IPS-11a (cell line): ENCODE measurements around the gene DDI1.
"Not testable (repeated sequence)": the region's sequence is repeated elsewhere in the genome, so short reads cannot be mapped to it uniquely, and the experiment has no call there.

Source experiments
- H3K4me3 ChIP-seq: one replicate; pipeline ENCODE4 v1.5.1; 2013; ENCODE audit warnings: low read depth, low read length, control low read depth

The DDI1 gene

DNA sequence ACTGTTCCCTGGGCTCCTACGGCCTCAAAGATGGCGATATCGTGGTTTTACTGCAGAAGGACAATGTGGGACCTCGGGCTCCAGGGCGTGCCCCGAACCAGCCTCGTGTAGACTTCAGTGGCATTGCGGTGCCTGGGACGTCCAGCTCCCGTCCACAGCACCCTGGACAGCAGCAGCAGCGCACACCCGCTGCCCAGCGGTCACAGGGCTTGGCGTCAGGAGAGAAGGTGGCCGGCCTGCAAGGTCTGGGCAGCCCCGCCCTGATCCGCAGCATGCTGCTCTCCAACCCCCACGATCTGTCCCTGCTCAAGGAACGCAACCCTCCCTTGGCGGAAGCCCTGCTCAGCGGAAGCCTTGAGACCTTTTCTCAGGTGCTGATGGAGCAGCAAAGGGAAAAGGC lies 555 bp downstream of the DDI1 start:
- H3K4me3 ChIP-seq: no peak overlapping the region

DNA sequence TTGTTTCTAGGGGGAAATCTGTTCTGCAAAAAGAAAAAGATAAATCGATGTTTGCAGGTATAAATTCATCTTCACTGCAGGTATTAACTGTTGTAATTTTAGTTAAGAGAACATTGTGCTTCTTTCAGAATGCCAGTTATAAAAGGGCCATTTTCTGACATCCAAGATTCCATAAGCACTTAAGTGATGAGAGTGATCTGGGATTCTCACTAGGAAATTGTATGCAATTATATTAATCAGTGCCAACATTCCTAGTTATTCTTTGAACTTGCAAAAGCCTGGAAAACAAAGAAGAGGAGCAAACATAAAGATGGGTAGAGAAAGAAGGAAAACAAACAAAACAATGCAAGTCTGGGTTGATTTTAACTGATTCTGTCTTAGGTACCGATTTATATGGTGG lies 5.4 kb downstream of the DDI1 start:
- H3K4me3 ChIP-seq: no peak overlapping the region

DNA sequence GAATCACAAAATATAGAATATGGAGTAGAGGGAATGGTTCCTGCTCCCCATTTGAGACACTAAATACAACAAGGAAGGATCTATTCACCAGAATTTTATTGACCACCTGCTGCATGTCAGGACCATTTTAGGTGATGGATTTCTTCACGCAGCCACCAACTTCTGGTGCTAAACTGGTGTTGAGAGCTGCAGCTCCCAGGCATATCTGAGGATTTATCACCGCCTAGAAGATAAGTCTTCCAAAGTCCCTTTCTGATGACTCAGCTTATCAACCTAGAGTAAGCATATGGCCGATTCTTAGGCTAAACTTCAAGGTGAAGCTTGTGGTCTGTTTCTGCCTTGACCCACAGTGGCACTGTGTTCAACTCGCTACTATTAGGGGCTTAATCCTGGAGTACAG lies 6.7 kb downstream of the DDI1 start:
- H3K4me3 ChIP-seq: no peak overlapping the region

DNA sequence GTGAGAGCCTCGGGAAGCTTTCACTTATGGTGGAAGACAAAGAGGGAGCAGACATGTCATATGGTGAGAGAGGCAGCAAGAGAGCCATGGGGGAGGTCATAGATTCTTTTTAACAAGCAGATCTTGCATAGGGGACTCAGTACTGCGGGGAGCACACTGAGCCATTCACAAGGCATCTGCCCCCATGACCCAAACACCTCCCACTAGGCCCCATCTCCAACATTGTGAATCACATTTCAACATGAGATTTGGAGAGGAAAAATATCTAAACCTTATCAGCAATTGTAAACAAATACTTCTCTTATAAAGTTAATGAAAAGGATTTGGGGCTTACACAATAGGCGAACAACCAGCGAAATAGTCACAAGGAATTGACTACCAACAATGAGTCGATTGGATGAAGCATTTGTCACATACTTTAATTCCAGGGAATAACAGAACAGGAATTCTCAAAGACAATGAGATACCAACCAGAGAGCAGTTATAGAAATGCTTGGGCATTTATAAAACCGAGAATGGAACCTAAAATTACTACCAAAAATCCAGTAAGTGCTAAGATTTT lies 7.3 kb downstream of the DDI1 start:
- no peak overlapping the region for H3K4me3 ChIP-seq

DNA sequence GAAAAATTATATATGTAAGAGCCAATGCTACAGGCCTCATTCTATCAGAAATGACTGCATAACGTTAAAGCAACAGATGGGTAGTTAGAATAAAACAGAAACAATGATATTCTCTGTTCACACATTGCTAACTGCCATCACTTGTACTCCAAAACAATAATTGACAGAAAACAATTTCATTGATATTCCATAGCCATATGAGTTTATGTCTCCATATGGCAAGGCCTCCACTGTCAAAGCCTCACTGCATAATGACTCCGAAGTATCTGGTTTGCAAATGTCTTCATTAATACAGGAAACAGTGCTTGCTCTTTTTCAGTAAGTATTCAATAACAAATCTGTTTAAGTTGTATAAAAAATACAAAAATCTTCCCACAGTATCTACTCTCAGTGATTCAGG lies 9.9 kb downstream of the DDI1 start:
- no peak overlapping the region for H3K4me3 ChIP-seq

DNA sequence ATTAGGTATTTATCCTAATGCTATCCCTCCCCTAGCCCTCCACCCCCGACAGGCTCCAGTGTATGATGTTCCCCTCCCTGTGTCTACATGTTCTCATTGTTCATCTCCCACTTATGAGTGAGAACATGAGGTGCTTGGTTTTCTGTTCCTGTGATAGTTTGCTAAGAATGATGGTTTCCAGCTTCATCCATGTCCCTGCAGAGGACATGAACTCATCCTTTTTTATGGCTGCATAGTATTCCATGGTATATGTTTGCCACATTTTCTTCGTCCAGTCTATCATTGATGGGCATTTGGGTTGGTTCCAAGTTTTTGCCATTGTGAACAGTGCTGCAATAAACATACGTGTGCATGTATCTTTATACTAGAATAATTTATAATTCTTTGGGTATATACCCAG lies 10.4 kb downstream of the DDI1 start:
- not testable (repeated sequence) for H3K4me3 ChIP-seq

DNA sequence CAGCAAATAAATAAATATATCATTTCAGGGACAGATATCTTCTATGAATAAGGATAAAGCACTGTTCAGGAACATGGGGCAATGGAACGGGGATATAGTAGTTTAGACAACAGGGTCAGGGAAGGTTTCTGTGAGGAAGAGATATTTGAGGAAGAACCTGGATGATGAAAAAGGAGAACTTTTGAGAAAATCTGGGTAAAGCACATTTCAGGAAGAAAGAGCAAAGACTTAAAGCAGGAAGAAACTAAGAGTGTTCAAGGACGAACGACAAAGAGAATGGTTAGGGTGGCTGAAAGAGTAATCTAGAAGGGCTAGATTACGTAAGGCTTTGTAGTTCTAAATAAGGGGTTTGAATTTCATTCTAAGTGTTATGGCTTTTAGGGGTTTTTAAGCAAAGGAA lies 12.7 kb downstream of the DDI1 start:
- no peak overlapping the region for H3K4me3 ChIP-seq

DNA sequence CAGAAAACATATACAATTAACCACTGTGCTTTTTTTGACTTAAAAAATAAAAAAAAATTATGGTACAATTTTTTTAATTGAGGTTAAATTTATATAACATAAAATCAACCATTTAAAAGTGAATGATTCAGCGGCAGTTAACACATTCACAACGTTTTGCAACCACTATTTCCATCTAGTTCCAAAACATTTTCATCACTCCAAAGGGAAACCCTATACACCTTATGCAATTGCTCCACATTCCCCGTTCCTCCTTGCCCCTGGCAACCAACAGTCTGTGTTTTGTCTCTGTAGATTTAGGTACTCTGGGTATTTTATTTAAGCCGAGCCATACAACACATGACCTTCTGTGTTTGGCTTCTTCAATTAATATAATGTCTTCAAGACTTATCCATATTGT lies 15.3 kb downstream of the DDI1 start:
- H3K4me3 ChIP-seq: no peak overlapping the region

DNA sequence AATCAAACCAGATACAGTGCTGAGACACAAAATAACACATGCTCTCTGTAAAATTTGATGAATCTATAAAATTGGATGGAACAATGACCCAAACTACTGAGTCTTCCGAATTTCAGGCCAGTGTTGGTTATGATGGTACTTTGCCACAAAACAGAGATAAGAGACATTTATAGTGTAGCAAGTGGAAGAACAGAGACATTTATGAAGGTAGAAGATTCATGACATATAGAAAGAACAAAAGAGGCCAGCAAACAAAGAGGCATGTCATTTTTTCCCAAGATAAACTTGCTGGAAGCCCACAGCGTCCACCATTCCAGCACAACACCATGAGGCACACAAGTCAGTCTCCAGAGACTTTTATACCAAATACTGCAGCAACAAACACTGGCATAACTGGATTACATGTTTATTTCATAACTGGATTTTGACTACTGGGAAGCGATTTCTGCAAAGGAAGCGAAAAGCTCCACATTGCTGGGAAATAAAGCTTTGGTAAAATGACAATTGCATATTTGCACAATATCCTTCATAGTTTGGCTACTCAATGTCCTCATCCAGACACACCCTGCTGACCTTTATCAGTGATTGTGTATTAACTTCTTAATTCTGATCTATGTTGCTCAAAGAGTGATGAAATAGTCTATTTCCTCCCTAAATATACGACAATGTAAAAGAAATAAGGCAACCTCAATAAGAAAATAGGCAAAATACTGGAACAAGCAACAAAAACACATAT lies 17.5 kb downstream of the DDI1 start:
- H3K4me3 ChIP-seq: no peak overlapping the region

DNA sequence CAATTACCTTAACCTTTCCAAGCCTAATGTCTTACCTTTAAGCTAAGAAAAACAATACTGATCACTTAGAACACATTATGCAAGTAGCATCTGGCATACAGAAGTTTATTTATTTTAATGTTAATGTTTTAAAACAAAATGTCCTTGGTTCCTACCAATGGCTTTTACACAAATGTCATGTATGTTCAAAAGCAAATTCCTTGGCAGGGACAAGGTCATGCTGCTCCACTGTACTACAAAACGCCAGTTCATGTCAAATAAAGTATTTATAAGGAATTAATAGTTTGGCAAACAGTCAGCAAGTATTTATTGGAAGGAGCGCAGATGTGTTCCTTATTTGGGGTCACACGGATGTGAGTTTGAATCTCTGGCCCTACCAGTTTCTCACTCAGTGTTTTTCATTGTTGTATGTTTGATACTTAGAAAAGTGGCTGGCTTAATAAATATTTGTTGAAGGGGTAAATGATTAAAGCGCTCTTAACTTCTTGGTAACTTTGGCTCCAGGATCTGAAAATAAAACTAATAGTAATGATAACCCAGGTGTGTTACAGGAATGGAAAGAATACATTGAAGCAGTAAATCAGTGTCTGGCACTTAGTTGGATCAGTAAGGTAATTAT lies 18.6 kb downstream of the DDI1 start:
- H3K4me3 ChIP-seq: no peak overlapping the region

DNA sequence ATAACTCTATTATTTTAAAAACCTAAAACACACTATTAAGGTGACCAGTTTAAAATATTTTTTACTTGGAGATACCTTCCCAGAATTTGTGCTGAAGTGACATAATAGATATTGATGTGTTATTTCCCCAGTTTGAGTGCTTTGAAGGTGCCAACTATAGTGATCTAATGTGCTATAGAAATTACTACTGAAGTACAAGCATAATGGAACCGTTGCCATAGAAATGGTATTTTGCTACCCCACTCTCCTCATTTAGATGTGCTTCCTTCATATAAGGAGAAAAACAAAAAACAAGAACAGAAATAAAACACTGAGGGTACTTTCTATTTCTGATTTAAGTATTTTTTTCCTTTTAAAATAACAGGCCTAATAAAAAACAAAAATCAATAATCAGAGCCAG lies 19.2 kb downstream of the DDI1 start:
- H3K4me3 ChIP-seq: no peak overlapping the region

DNA sequence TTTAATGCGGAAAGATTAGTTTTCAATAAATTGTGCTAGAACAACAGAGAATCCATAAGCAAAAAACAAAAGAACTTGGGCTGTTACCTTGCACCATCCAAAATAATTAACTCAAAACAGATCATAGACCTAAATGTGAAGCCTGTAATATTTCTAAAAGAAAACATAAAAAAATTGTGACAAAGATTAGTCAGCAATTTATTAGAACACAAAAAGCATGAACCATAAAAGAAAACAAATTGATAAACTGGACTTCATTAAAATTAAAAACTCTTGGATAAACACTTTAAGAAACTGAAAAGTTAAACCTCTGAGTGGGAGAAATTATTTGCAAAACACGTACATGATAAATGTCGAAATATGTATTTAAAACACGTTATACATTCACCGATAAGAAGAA lies 21.5 kb downstream of the DDI1 start:
- no peak overlapping the region for H3K4me3 ChIP-seq

DNA sequence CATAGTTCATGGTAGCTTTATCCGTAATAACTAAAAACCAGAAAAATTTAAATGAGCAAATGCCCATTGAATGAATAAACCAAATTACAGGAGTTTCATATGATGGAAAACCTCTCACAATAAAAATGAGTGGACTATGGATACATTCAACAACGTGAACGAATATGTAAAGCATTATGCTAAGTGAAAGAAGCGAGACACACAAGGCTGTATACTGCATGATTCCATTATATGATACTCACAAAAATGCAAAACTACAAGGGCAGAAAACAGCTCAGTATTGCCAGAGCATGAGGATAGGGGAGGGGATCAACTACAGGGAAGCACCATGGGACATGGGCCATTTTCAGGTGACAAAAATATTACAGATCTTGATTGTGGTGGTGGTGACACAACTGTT lies 22.2 kb downstream of the DDI1 start:
- no peak overlapping the region for H3K4me3 ChIP-seq

DNA sequence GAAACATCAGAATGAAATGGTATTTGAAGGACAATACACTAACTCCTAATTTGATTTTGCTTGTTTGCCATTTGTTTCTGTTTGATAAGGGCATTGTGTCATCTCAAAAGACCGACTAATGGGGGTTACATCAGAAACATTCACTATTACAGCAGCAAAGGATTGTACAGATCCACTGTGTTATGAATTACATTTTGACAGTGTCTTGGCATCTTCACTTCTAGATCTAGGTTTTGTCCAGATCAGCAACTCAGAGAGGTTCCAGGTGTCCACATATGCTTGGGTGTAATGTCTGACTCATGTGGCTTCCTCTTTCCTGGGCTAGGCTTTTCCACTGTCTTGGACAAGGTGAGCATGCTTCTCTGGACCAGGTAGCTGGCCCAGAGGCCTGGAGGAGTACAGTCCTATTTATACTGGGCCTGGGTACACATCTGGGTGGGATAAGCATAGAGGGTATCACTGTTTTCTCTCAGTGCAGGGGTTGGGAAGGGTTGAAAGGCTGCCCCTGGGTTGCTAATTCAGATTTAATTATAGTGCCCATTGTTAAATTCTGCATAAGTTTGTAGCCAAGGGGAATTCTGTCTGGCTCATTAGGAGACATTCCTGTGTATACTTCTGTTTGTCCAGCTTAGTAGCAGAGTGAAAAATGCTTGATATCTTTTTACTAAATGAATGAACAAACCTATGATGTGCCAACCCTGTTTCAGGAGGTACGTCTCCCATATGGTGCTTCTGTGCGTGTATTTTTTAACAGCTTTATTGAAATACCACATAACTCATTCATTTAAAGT lies 23.8 kb downstream of the DDI1 start:
- no peak overlapping the region for H3K4me3 ChIP-seq

DNA sequence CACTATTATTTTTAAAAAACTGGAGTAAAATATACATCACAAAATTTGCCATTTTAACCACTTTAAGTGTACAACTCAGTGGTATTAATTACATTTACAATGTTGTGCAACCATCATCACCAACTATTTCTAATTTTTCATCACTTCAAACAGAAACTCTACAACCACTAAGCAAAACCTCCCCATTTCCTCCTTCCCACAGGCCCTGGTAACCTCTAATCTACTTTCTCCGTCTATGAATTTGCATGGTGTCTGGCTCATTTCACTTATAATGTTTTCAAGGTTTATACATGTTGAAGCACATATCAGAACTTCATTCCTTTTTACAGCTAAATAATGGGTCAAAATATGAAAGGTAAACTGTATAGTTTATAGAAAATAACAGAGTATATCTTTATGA lies 24.4 kb downstream of the DDI1 start:
- H3K4me3 ChIP-seq: no peak overlapping the region

DNA sequence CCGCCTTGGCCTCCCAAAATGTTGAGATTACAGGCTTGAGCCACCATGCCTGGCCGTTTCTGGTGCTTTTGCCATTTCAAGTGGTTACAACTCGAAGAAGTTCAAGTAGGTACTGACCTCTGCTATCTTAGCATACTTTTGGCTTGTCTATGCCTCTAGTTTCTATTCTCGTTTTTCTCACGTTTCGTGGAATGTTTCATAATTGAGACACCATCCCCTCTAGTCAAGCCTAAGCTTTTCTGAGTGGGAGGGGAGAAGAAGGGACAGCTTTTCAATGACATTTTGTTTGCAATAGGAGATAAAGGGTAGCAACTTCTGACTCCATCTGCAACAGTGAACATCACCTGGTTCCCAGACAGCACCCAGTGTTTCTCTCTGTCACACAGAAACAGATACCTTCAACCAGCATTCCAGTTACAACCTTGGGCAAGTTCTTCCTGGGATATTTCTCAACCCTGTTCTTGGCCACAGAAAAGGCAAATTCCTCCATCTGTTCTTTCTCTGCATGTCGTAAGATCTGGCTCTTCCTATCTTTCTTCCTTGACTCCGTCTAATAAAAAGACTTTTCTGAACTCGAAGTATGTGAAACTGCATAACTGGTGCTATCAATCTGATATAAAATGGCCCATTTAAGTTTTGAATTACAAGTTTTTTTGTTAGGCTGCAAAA lies 25.5 kb downstream of the DDI1 start:
- no peak overlapping the region for H3K4me3 ChIP-seq

DNA sequence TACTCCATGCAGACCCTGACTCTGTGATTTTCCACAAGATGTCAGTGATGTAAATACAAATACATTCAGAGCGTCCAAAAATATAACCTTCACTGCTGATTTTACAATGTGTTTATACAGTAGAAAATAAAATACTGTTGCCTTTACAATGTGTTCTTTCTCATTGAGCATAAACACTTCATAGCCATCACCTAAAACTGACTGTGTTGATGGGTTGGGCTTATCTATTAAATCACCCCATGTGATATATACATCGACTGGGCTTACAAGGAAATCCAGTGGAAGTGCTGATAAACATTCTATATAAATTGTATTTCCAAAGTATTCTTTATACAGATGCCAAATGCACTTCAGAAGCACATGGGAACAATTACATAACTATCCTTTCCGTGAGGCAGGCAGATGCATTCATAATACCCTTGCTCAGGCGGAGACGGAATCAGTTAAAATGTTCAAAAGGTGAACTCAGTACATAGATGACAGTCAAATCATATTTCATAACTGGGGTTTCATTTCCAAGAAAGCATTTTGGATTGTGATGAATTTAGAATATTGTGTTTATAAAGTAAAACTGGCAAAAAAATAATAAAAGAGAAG lies 27.7 kb downstream of the DDI1 start:
- H3K4me3 ChIP-seq: no peak overlapping the region

DNA sequence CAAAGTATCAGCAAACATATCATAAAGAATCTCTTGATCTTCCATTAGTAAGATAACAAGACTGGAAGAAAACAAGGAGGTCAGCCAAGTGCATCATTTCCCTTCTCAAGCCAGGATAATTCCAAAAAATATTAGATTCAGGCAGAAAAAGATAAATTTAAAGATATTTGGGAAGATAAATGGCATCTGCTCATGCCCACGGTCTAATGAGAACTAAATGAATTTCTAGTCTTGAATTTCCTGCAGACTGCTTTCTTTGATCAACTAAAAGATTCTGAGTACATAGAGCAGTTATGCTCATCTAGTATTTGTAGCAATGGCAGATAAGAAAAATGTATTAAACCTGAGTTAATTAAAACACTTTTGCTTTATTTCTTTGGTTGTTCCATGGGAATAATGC lies 31.1 kb downstream of the DDI1 start:
- no peak overlapping the region for H3K4me3 ChIP-seq

DNA sequence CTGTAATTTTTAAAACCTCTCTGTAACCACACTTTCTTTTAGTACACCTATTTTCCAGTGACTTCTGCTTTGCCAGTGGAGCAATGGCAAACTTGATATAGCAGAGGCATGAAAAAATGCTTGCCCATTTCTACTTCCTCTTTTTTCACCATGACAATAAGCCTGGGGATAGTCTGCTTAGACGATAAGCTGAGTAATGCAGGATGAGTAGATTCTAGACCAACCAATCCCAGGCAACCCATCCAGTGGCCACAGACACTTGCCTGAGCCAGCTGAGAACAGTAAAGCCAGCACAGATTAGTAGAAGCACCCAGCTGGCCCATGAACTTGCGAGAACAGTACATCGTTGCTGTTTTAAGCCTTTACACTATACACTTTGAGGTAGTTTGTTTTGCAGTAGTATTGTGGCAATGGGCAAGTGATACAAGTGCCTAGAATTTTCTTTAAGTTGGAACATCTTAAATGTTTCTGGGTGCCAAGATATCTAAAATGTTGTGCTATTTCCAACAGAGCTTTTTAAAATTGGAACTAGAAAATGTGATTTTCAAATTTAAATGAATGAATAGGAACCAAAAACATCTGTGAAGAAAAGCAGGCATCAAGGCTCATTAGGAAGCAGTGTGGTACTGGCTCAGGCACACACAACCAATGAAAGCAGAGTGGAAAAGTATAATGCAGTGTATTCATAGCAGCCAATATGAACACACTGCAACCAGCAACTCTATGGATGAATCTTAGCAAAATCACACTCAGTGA lies 37.7 kb downstream of the DDI1 start:
- no peak overlapping the region for H3K4me3 ChIP-seq

DNA sequence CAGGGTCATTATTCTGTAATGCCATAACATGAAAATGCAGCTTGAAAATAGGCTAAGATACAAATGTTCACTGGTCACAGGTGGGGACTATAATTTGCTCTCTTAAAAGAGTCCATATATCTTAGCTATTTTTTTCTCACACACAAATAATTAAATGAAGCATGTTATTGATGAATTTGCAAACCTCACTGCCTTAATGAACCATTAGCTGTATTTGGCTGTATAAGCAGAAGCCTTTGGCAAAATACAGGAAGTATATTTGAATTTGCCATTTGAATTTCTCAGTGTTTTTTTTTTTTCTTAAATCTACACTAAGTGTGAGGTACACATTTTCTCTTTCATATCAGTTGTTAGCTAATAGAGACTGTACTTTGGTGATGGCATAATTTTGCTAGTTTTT lies 38.7 kb downstream of the DDI1 start:
- no peak overlapping the region for H3K4me3 ChIP-seq
